UCSD-AML1 (cell line): ENCODE results near the gene SYNE3.
"Not testable (repeated sequence)": the region's sequence is repeated elsewhere in the genome, so short reads cannot be mapped to it uniquely, and the experiment has no call there.

Source experiments
- DNase-seq: peaks from one replicate; lab custom pipeline; 2025; ENCODE audit not compliant: unreplicated experiment; lab: John Stamatoyannopoulos, UW

SYNE3 gene

GRCh38 chr14:95524706-95525512 lies 8.5 kb upstream of the SYNE3 start:
- DNase-seq = no peak

GRCh38 chr14:95523815-95524448 lies 7.5 kb upstream of the SYNE3 start:
- peak; percentile 34 for DNase-seq

GRCh38 chr14:95523051-95523814 lies 6.8 kb upstream of the SYNE3 start:
- DNase-seq = peak; percentile 36

- DNase-seq = no peak
Measured at GRCh38 chr14:95522556-95522955, 6.1 kb upstream of the SYNE3 start.

- no peak for DNase-seq
Measured at GRCh38 chr14:95522116-95522515, 5.7 kb upstream of the SYNE3 start.

- DNase-seq = no peak
Measured at GRCh38 chr14:95521001-95521400, 4.6 kb upstream of the SYNE3 start.

- no peak for DNase-seq
Measured at GRCh38 chr14:95520346-95520745, 3.9 kb upstream of the SYNE3 start.

- peak; percentile 66 for DNase-seq
Measured at GRCh38 chr14:95519699-95520098, 3.2 kb upstream of the SYNE3 start.

GRCh38 chr14:95518045-95518751 lies 1.7 kb upstream of the SYNE3 start:
- DNase-seq = no peak

GRCh38 chr14:95515596-95516552 lies 576 bp downstream of the SYNE3 start:
- DNase-seq = peak; percentile 76

GRCh38 chr14:95515080-95515489 lies 1.4 kb downstream of the SYNE3 start:
- peak; percentile 66 for DNase-seq

GRCh38 chr14:95514131-95515079 lies 2.0 kb downstream of the SYNE3 start:
- DNase-seq = no peak

- DNase-seq = no peak
Measured at GRCh38 chr14:95513291-95513690, 3.2 kb downstream of the SYNE3 start.

GRCh38 chr14:95511687-95512086 lies 4.8 kb downstream of the SYNE3 start:
- DNase-seq = no peak

GRCh38 chr14:95510804-95511203 lies 5.6 kb downstream of the SYNE3 start:
- DNase-seq = no peak

- DNase-seq = not testable (repeated sequence)
Measured at GRCh38 chr14:95510344-95510743, 6.1 kb downstream of the SYNE3 start.

GRCh38 chr14:95509495-95509894 lies 7.0 kb downstream of the SYNE3 start:
- no peak for DNase-seq

- no peak for DNase-seq
Measured at GRCh38 chr14:95508377-95508776, 8.1 kb downstream of the SYNE3 start.

- DNase-seq = peak; percentile 64
Measured at GRCh38 chr14:95507701-95508103, 8.7 kb downstream of the SYNE3 start.
